ENCODE results near the gene MYOZ3. TPM values are rescaled to one million over a fixed set of nuclear protein-coding genes. Genes with fewer than 3 reads are reported as not detected.

MYOZ3 gene
- total and polyA plus RNA-seq, 2 donors (not counting 1 experiment from before 2014, with no cell fraction given): 0.04 TPM; not detected in 1

DNA sequence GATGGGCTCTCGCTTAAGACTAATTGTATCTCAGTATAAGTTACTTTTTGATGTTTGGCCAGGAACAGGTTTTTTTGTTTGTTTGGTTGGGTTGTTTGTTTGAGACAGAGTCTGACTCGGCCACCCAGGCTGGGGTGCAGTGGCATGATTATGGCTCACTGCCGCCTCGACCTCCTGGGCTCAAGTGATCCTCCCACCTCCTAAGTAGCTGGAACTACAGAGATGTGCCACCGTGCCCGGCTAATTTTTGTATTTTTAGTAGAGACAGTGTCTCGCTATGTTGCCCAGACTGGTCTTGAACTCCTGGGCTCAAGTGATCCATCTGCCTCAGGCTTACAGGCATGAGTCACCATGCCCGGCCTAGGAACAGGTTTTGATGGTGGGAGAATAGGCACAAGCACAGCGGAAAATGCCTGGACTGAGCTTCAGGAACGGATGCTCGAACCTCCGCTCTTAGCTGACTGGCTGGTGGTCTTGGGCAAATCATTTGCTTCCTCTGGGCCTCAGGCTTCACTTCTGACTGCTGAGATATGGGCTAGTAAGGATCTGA is 32.0 kb upstream of the MYOZ3 start:
- intact Hi-C loops (cut with micrococcal nuclease): loop anchor here (10.0 kb wide), 1 partner anchor 174 kb away; no protein-coding TSS in a partner anchor
- Histone ChIP-seq H3K9ac (ENCODE audit: low read length) (no peak overlapping the region), H3K27me3 (replicated peaks in 1 of 4; ENCODE audit: control extremely low read depth in 1 of 4, control insufficient read depth in 3 of 4, insufficient read depth in 4 of 4, low read length in 3 of 4) (no peaks in the 10 kb centered on the region), H3K9me3 (ENCODE audit: control extremely low read depth in 1 of 3, control insufficient read depth in 2 of 3, insufficient read depth in 1 of 3, low read length in 2 of 3) (no peaks in the 10 kb centered on the region), H2AFZ (ENCODE audit: insufficient read depth, low read depth, low read length, poor library complexity, severe bottlenecking) (no peak overlapping the region), H3K4me2 (replicated peaks; ENCODE audit: low read depth, low read length, poor library complexity, severe bottlenecking) (no peak overlapping the region), H3K4me3 (ENCODE audit: control extremely low read depth in 1 of 5, extremely low read depth in 1 of 5, insufficient read depth in 1 of 5, low read depth in 2 of 5, low read length in 4 of 5) (no peak overlapping the region), H3K36me3 (replicated peaks in 1 of 2; ENCODE audit: control extremely low read depth in 1 of 2, control insufficient read depth in 1 of 2, extremely low read depth in 1 of 2, insufficient read depth in 2 of 2, low read length in 1 of 2) (peaks cover 0 to 13% of the 10 kb centered on the region in 2 experiments), H3K79me2 (ENCODE audit: control insufficient read depth, insufficient read depth, low read length) (peaks cover 54% of the 10 kb centered on the region), H3K27ac (ENCODE audit: low read length in 2 of 2) (no peak overlapping the region), H3K4me1 (ENCODE audit: control insufficient read depth in 2 of 2, insufficient read depth in 2 of 2, low read length in 2 of 2) (peaks cover 34 to 38% of the 10 kb centered on the region in 2 donors), H4K20me1 (ENCODE audit: control insufficient read depth, insufficient read depth, low read length, poor library complexity, severe bottlenecking) (peaks cover 20% of the 10 kb centered on the region)
- ChIA-PET POLR2A (interaction anchor here (0.6 kb wide), 2 partner anchors 37 to 196 kb away, joined by 3 read pairs; no protein-coding TSS in a partner anchor), CTCF (interaction anchor here (1.1 to 1.7 kb wide), 2 partner anchors 17 to 27 kb away, joined by 3 to 6 read pairs; no protein-coding TSS in a partner anchor)
- Mint-ChIP-seq H3K4me1 (peaks cover 42% of the 10 kb centered on the region), H3K27ac (peak overlapping the region; percentile 4), H3K4me3 (no peak overlapping the region), H3K27me3 (no peaks in the 10 kb centered on the region), H3K9me3 (ENCODE audit: insufficient read depth) (no peaks in the 10 kb centered on the region)
- no peak for DNase-seq
- no peak for ATAC-seq (ENCODE audit: low read depth)
- TF ChIP-seq EZH2 (IDR thresholded peaks at IDR 0.05; ENCODE audit: borderline replicate concordance, insufficient read depth, low read depth, low read length, poor library complexity, severe bottlenecking): no peak
- TF ChIP-seq, protein P1, sequence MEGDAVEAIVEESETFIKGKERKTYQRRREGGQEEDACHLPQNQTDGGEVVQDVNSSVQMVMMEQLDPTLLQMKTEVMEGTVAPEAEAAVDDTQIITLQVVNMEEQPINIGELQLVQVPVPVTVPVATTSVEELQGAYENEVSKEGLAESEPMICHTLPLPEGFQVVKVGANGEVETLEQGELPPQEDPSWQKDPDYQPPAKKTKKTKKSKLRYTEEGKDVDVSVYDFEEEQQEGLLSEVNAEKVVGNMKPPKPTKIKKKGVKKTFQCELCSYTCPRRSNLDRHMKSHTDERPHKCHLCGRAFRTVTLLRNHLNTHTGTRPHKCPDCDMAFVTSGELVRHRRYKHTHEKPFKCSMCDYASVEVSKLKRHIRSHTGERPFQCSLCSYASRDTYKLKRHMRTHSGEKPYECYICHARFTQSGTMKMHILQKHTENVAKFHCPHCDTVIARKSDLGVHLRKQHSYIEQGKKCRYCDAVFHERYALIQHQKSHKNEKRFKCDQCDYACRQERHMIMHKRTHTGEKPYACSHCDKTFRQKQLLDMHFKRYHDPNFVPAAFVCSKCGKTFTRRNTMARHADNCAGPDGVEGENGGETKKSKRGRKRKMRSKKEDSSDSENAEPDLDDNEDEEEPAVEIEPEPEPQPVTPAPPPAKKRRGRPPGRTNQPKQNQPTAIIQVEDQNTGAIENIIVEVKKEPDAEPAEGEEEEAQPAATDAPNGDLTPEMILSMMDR (IDR thresholded peaks at IDR 0.05): no peak
- WGBS (ENCODE audit: insufficient coverage): 96% methylated on average over 10 of the region's 12 CpGs

DNA sequence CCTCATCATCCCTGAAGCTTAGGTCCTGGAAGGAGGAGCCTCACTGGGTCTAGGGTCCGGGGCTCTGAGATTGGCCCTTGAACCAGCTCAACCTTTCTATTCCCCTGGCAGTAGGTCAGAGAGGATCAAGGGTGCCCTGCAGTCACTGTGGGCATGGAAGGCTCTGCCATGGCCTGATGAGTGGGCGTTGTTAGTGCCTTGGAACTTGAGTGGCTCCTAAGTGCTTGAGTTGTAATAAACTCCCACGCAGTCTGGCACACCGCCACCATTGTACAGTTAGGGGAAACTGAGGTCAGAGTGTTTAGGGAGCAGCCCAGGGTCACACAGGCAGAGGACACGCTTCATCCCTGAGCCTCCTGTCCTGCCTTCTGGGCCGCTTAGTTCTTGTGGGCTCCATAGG is 31.0 kb upstream of the MYOZ3 start:
- H3K36me3 ChIP-seq (replicated peaks in 1 of 2; ENCODE audit: control extremely low read depth in 1 of 2, control insufficient read depth in 1 of 2, extremely low read depth in 1 of 2, insufficient read depth in 2 of 2, low read length in 1 of 2): peaks cover 0 to 13% of the 10 kb centered on the region in 2 experiments
- no peak overlapping the region for H3K4me2 ChIP-seq (replicated peaks; ENCODE audit: low read depth, low read length, poor library complexity, severe bottlenecking)
- H2AFZ ChIP-seq (ENCODE audit: insufficient read depth, low read depth, low read length, poor library complexity, severe bottlenecking): no peak overlapping the region
- H3K79me2 ChIP-seq (ENCODE audit: control insufficient read depth, insufficient read depth, low read length): peaks cover 51% of the 10 kb centered on the region
- Mint-ChIP-seq H3K4me1 (peaks cover 38% of the 10 kb centered on the region), H3K4me3 (no peak overlapping the region), H3K27me3 (no peaks in the 10 kb centered on the region), H3K27ac (no peak overlapping the region), H3K9me3 (ENCODE audit: insufficient read depth) (no peaks in the 10 kb centered on the region)
- H3K27ac ChIP-seq (ENCODE audit: low read length in 2 of 2): no peak overlapping the region
- H3K9ac ChIP-seq (ENCODE audit: low read length): no peak overlapping the region
- intact Hi-C loops (cut with micrococcal nuclease): no loop called here
- no peak overlapping the region for H3K4me3 ChIP-seq (ENCODE audit: control extremely low read depth in 1 of 5, extremely low read depth in 1 of 5, insufficient read depth in 1 of 5, low read depth in 2 of 5, low read length in 4 of 5)
- CTCF ChIA-PET: no interaction called here
- no peak for TF ChIP-seq EZH2 (IDR thresholded peaks at IDR 0.05; ENCODE audit: borderline replicate concordance, insufficient read depth, low read depth, low read length, poor library complexity, severe bottlenecking)
- TF ChIP-seq, protein P1 (IDR thresholded peaks at IDR 0.05): no peak
- peaks cover 20% of the 10 kb centered on the region for H4K20me1 ChIP-seq (ENCODE audit: control insufficient read depth, insufficient read depth, low read length, poor library complexity, severe bottlenecking)
- 96% methylated on average over 6 of the region's 6 CpGs for WGBS (ENCODE audit: insufficient coverage)
- peaks cover 30 to 33% of the 10 kb centered on the region in 2 donors for H3K4me1 ChIP-seq (ENCODE audit: control insufficient read depth in 2 of 2, insufficient read depth in 2 of 2, low read length in 2 of 2)
- no peaks in the 10 kb centered on the region for H3K9me3 ChIP-seq (ENCODE audit: control extremely low read depth in 1 of 3, control insufficient read depth in 2 of 3, insufficient read depth in 1 of 3, low read length in 2 of 3)
- H3K27me3 ChIP-seq (replicated peaks in 1 of 4; ENCODE audit: control extremely low read depth in 1 of 4, control insufficient read depth in 3 of 4, insufficient read depth in 4 of 4, low read length in 3 of 4): no peaks in the 10 kb centered on the region
- POLR2A ChIA-PET: no interaction called here
- ATAC-seq (ENCODE audit: low read depth): no peak
- DNase-seq: no peak

Data from B cell (primary cell).